HG03103 (cell line): ENCODE results near the gene ARHGAP15.

Experiments
- ATAC-seq: cut with Tn5 transposase; IDR thresholded peaks from one replicate; pipeline ENCODE4 v1.9.1; 2021; ENCODE audit warnings: low read depth; ENCODE audit not compliant: unreplicated experiment

Gene ARHGAP15

GRCh38 chr2:143698352-143698751 lies 569.1 kb downstream of the ARHGAP15 start:
- ATAC-seq = no peak

- no peak for ATAC-seq
These were observed 569.8 kb downstream of the ARHGAP15 start for GRCh38 chr2:143698888-143699570.

GRCh38 chr2:143700865-143701264 lies 571.6 kb downstream of the ARHGAP15 start:
- no peak for ATAC-seq

GRCh38 chr2:143701785-143702184 lies 572.6 kb downstream of the ARHGAP15 start:
- ATAC-seq = no peak

GRCh38 chr2:143702931-143703330 lies 573.7 kb downstream of the ARHGAP15 start:
- no peak for ATAC-seq

GRCh38 chr2:143704451-143705106 lies 575.4 kb downstream of the ARHGAP15 start:
- ATAC-seq = peak; percentile 50

GRCh38 chr2:143705108-143705707 lies 576.0 kb downstream of the ARHGAP15 start:
- no peak for ATAC-seq

- no peak for ATAC-seq
These were observed 577.1 kb downstream of the ARHGAP15 start for GRCh38 chr2:143706354-143706753.

GRCh38 chr2:143708682-143709081 lies 579.5 kb downstream of the ARHGAP15 start:
- no peak for ATAC-seq

- ATAC-seq = no peak
These were observed 581.0 kb downstream of the ARHGAP15 start for GRCh38 chr2:143710196-143710595.

- ATAC-seq = no peak
These were observed 581.7 kb downstream of the ARHGAP15 start for GRCh38 chr2:143710879-143711278.

- ATAC-seq = no peak
These were observed 587.3 kb downstream of the ARHGAP15 start for GRCh38 chr2:143716522-143716921.

- no peak for ATAC-seq
These were observed 587.8 kb downstream of the ARHGAP15 start for GRCh38 chr2:143717053-143717452.

- no peak for ATAC-seq
These were observed 588.4 kb downstream of the ARHGAP15 start for GRCh38 chr2:143717536-143718168.

- no peak for ATAC-seq
These were observed 589.5 kb downstream of the ARHGAP15 start for GRCh38 chr2:143718745-143719144.

- no peak for ATAC-seq
These were observed 590.2 kb downstream of the ARHGAP15 start for GRCh38 chr2:143719406-143719805.

- ATAC-seq = no peak
These were observed 591.0 kb downstream of the ARHGAP15 start for GRCh38 chr2:143720095-143720664.

GRCh38 chr2:143725400-143725799 lies 596.2 kb downstream of the ARHGAP15 start:
- ATAC-seq = no peak

- ATAC-seq = no peak
These were observed 597.1 kb downstream of the ARHGAP15 start for GRCh38 chr2:143726151-143726845.

GRCh38 chr2:143728498-143728897 lies 599.3 kb downstream of the ARHGAP15 start:
- ATAC-seq = no peak
